Glutamatergic neuron (in vitro differentiated cells): ENCODE results near the gene CGAS. TPM values are rescaled to one million over a fixed set of nuclear protein-coding genes. Genes with fewer than 3 reads are reported as not detected.

Experiments used
- DNase-seq: peaks from one replicate; pipeline ENCODE4 v3.0.0; 2022
- H3K27ac Mint-ChIP-seq: one replicate; pipeline ENCODE4 v1.8.0; 2020; ENCODE audit warnings: mild to moderate bottlenecking, mixed read lengths, inconsistent platforms; ENCODE audit not compliant: unreplicated experiment
- H3K27me3 Mint-ChIP-seq: one replicate; pipeline ENCODE4 v1.8.0; 2020; ENCODE audit warnings: mild to moderate bottlenecking, moderate library complexity, mixed read lengths, inconsistent platforms; ENCODE audit not compliant: unreplicated experiment
- H3K36me3 Mint-ChIP-seq: one replicate; pipeline ENCODE4 v1.8.0; 2020; ENCODE audit warnings: mild to moderate bottlenecking, mixed read lengths, inconsistent platforms; ENCODE audit not compliant: unreplicated experiment
- H3K4me1 Mint-ChIP-seq: one replicate; pipeline ENCODE4 v1.8.0; 2020; ENCODE audit warnings: mild to moderate bottlenecking, low read depth, mixed read lengths, inconsistent platforms; ENCODE audit not compliant: unreplicated experiment
- H3K4me3 Mint-ChIP-seq: one replicate; pipeline ENCODE4 v1.8.0; 2020; ENCODE audit warnings: mild to moderate bottlenecking, mixed read lengths, inconsistent platforms; ENCODE audit not compliant: unreplicated experiment
- H3K9me3 Mint-ChIP-seq: one replicate; pipeline ENCODE4 v1.8.0; 2020; ENCODE audit warnings: mild to moderate bottlenecking, moderate library complexity, mixed read lengths, inconsistent platforms; ENCODE audit not compliant: unreplicated experiment
- CTCF ChIP-seq: fragments of 200-600 bp; sonication (generic); IDR thresholded peaks from one replicate; pipeline ENCODE4 v1.5.0; 2021; ENCODE audit not compliant: partially characterized antibody, unreplicated experiment
- total RNA-seq: library from RNA; stranded (reverse); fragmentation: NEBNext Ultra II Directional; extraction: Animal tissue kit (Norgen Biotek cat#: 25700); gene quantifications from one replicate; pipeline ENCODE4 v1.2.1, GENCODE V29; 2021; ENCODE audit not compliant: unreplicated experiment

The CGAS gene
- total RNA-seq, 1 donor from 2014 or later, result 0.37 TPM

- no peaks in the 10 kb centered on the region for H3K36me3 Mint-ChIP-seq
- H3K27ac Mint-ChIP-seq, result no peak overlapping the region
Measured at GRCh38 chr6:73481969-73482368, 29.9 kb upstream of the CGAS start.

GRCh38 chr6:73477407-73477806 is 25.3 kb upstream of the CGAS start:
- TF ChIP-seq CTCF, result no peak
- no peaks in the 10 kb centered on the region for H3K9me3 Mint-ChIP-seq
- no peak overlapping the region for H3K27ac Mint-ChIP-seq
- no peaks in the 10 kb centered on the region for H3K4me1 Mint-ChIP-seq
- peaks cover 4% of the 10 kb centered on the region for H3K27me3 Mint-ChIP-seq
- no peak for DNase-seq
- no peak overlapping the region for H3K4me3 Mint-ChIP-seq
- no peaks in the 10 kb centered on the region for H3K36me3 Mint-ChIP-seq

More at GRCh38 chr6:73481969-73482368, 29.9 kb upstream of the CGAS start:
- Mint-ChIP-seq H3K9me3 (no peaks in the 10 kb centered on the region), H3K4me3 (no peak overlapping the region), H3K27me3 (peaks cover 2% of the 10 kb centered on the region), H3K4me1 (no peaks in the 10 kb centered on the region)
- TF ChIP-seq CTCF, result no peak
- no peak for DNase-seq

- DNase-seq, result no peak
- H3K4me1 Mint-ChIP-seq, result no peaks in the 10 kb centered on the region
- H3K27me3 Mint-ChIP-seq, result peaks cover 2% of the 10 kb centered on the region
- TF ChIP-seq CTCF, result no peak
- no peak overlapping the region for H3K27ac Mint-ChIP-seq
- no peaks in the 10 kb centered on the region for H3K36me3 Mint-ChIP-seq
- no peak overlapping the region for H3K4me3 Mint-ChIP-seq
- no peaks in the 10 kb centered on the region for H3K9me3 Mint-ChIP-seq
Measured at GRCh38 chr6:73476723-73477122, 24.6 kb upstream of the CGAS start.

GRCh38 chr6:73471686-73472290 is 19.7 kb upstream of the CGAS start:
- Mint-ChIP-seq H3K4me1 (no peaks in the 10 kb centered on the region), H3K27me3 (peaks cover 2% of the 10 kb centered on the region), H3K27ac (no peak overlapping the region), H3K36me3 (no peaks in the 10 kb centered on the region), H3K4me3 (no peak overlapping the region), H3K9me3 (no peaks in the 10 kb centered on the region)
- TF ChIP-seq CTCF, result no peak
- DNase-seq, result no peak

- no peaks in the 10 kb centered on the region for H3K4me1 Mint-ChIP-seq
- H3K36me3 Mint-ChIP-seq, result no peaks in the 10 kb centered on the region
- peak within 1 kb of the TSS; percentile 96 for H3K4me3 Mint-ChIP-seq
- TF ChIP-seq CTCF, result no peak
- H3K9me3 Mint-ChIP-seq, result no peaks in the 10 kb centered on the region
- peak within 1 kb of the TSS; percentile 98 for H3K27ac Mint-ChIP-seq
- H3K27me3 Mint-ChIP-seq, result peaks cover 3% of the 10 kb centered on the region
- DNase-seq, result peak; percentile 81
Measured at GRCh38 chr6:73461537-73462350, 9.6 kb upstream of the CGAS start, which contains the start of gene MTO1. Gene MTO1, plus strand, starts transcription at chr6:73461737. Its CDS starts 118 bp downstream, at chr6:73461855.
